GM19328 (cell line): ENCODE data around the gene WDR41.

Source experiments
- ATAC-seq: cut with Tn5 transposase; IDR thresholded peaks from one replicate; pipeline ENCODE4 v1.9.1; 2021; ENCODE audit warnings: mild to moderate bottlenecking, moderate library complexity; ENCODE audit not compliant: unreplicated experiment

Gene WDR41

GRCh38 chr5:77449277-77449676, 42.8 kb downstream of the WDR41 start:
- no peak for ATAC-seq

DNA sequence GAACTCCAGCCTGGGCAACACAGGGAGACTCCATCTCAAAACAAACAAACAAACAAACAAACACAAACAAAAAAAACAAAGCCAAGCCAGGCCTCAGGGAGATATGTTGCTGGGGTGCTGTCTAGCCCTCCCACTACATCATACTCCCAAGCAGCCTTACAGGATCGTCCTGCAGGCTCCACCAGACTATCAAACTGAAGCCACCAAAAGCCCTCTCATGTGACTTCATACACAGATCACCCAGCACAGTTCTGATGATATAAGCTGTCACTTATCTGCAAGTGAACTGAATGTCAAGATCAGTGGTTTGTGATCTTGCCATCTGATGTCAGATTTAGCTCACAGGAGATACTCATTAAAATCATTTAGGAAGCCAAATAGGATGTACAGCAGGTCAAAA, 43.3 kb downstream of the WDR41 start:
- no peak for ATAC-seq

DNA sequence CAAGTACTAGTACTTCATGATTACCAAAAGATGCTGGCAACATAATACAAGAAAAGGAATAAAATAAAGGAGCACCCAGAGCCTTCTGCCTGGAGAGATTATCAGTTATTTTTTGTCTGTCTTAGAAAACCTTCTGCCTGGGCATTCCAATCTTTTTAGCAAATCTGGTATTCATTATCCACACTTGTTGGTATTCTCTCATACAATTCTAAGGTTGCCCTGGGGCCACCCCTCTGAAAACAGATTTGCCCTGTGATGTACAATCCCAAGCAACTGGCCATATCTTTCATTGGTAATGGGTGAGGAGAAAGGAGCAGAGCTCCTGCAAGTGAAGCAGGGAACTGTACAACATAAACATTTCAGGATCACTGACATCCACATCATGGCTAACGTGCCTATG, 47.8 kb downstream of the WDR41 start:
- ATAC-seq = no peak

- no peak for ATAC-seq
Observed at GRCh38 chr5:77443670-77444069, 48.4 kb downstream of the WDR41 start.

DNA sequence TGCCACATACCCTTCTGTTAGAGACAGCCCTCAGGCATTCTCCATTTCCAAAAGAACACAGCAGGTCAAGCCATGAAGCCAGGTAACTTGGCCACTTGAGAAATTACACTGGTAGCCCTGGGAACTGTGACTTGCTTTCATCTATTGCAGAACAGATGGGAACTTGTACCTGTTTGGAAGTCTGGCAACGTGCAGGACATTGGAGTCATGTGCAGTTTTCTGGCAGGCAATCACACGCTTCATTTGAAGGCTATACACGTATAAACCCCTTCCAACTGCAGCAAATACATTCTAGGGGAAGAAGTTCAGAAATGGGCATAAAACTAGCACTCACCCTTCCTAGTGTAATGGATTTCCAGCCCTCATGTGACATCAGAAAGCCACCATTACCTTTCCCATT, 54.0 kb downstream of the WDR41 start:
- ATAC-seq = no peak

- no peak for ATAC-seq
Observed at GRCh38 chr5:77437194-77437593, 54.9 kb downstream of the WDR41 start.

DNA sequence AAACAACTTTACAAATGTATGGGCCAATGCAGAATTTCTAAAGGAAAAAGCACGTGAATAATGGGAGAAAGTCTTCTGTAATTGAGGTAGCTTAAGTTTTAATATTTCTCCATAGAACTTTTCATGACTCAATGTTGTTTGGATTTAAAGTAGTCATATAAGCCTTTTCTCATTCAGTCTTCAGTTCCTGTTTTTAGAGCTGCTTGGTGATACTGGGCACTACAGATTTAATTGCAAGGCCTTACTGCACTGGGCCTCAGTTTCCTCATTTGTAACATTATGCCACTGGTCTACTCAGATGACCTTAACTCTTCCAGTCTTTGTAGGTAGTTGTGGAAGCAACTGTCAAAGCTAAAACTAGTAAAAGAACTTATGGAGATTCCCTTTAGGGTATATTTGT, 60.4 kb downstream of the WDR41 start:
- ATAC-seq = no peak

DNA sequence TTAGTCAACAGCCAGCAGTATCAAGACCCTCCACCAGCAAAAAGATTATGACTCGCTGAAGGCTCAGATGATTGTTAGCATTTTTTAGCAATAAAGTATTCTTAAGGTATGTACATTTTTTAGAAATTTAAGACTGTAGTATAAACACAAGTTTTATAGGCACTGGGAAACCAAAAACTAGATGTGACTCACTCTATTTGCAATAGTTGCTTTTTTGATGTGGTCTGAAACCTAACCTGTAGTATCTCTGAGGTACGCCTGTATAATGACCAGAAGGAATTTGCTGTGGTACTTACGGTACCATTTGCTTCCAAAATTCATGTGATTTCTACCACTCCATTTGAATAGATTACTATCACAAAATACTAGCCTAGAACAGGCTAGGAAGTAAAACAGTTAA, 60.8 kb downstream of the WDR41 start:
- ATAC-seq = no peak

- ATAC-seq = no peak
Observed at GRCh38 chr5:77430726-77431125, 61.4 kb downstream of the WDR41 start.

DNA sequence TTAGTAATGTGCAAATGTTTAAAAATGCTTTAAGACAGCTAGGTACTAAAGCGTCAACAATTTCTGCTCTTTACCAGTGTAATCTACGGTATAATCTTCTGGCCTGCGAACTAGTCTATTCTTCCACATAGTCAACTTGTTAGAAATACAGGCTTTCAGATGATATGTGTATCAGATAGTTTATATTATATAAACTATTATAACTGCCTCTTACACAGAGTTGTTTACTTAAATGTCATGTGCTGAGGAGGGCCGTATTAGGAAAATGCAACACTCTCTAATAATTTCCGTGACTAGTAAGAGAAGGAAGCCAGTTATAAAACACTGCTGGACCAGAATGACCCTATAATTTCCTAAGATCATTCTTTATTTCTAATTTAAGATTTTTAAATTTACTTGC, 63.6 kb downstream of the WDR41 start:
- no peak for ATAC-seq

GRCh38 chr5:77427998-77428397, 64.1 kb downstream of the WDR41 start:
- no peak for ATAC-seq

- no peak for ATAC-seq
Observed at GRCh38 chr5:77426670-77427069, 65.4 kb downstream of the WDR41 start.

DNA sequence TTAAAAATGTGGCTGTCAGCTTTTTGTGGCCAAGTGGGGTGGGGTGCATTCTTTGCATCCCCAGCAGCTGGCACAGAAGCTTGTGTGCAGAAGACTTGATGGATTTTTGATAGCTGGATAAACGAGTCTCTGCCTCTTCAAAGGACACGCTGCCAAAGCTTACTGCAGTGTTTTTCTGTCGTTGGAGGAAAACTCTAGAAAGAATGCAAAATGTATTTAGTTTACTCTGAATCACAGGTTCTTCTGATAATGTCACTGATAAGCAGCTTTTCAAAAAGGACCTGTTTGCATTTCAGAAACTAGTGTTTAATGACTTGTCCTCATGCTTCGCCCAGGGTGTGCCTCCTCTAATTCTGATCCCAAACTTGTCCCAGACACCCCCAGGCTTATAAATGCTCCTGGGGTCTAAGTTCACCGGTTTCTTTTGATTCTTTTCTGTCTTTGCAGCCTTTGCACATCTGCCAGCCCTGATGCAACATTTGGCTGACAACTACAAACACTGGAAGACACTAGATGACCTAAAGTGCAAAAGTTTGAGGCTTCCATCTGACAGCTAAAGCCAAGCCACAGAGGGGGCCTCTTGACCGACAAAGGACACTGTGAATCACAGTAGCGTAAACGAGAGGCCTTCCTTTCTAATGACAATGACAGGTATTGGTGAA, 66.0 kb downstream of the WDR41 start:
- no peak for ATAC-seq

DNA sequence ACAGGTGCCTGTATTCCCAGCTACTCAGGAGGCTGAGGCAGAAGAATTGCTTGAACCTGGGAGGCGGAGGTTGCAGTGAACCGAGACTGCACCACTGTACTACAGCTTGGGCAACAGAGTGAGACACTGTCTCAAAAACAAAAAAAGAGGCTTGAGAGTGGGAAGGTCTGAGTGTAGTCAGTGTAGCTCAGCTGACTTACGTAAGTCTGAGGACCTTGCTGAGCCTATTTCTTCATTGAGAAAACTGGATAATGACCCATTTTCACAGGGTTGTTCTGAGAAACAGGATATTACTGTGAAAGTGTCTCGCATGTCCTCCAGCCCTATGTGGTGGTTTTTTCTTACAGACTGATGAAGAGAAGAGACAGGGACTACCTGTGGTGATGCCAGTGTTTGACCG, 66.7 kb downstream of the WDR41 start:
- ATAC-seq = no peak

- no peak for ATAC-seq
Observed at GRCh38 chr5:77424921-77425320, 67.2 kb downstream of the WDR41 start.

GRCh38 chr5:77423022-77423750, 68.9 kb downstream of the WDR41 start:
- no peak for ATAC-seq

DNA sequence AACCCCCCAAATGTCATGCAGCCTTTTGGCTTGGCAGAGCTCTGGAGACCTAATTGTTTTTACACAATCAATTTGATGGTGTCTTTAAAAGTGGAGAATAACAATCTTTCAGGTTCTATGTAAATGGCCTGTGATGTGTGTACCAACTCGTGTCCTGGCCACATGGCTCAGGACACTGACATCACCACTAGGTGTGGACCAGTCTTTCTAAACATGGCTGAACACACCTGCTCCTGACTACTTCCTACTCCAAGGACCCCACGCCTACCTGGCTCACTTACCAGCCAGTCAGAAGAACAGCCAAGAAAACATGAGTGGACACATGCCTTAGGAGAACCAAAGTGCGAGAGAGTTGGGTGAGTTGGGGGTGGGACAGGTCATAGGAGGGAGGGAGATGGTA, 71.2 kb downstream of the WDR41 start:
- no peak for ATAC-seq

DNA sequence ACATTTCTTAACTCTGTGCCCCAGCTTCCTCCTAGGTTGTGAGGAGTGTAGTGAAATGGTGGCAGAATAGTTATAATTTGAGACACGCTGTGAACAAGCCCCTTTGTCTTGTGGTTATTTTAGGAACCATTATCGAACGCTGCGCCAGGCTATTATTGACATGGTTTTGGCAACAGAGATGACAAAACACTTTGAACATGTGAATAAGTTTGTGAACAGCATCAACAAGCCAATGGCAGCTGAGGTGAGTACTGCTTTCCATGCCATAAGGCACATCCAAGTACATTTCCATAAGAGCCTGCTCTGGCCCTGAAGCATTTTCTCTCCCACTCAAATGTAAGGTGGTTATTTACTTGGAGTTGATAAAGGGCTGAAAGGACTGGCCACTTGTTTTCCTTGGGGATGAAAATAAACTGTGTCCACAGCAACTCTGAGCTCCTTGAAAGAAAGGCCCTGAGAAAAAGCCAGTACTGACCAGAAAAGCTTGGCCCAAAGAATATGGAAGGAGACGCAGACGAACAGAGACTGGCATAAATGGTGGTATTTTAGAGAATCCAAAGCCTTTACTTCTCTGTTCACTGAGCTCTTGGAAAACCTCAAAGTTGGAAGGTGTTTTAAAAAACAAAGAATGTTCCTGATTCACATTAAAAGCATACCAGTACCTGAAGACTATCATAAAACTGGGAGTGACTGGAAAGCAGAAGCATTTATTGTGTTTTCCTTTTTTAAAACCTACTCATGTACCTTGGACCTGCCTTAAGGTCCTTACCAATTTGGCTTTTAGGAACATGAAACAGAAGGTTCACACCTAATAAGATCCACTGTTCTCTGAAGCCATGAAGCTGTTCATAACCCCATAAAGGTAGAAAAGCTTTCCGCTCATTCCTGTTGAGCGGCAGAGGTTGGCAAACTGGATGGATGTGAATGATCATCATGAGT, 72.2 kb downstream of the WDR41 start:
- ATAC-seq = no peak

GRCh38 chr5:77418601-77419581, 73.2 kb downstream of the WDR41 start:
- no peak for ATAC-seq

DNA sequence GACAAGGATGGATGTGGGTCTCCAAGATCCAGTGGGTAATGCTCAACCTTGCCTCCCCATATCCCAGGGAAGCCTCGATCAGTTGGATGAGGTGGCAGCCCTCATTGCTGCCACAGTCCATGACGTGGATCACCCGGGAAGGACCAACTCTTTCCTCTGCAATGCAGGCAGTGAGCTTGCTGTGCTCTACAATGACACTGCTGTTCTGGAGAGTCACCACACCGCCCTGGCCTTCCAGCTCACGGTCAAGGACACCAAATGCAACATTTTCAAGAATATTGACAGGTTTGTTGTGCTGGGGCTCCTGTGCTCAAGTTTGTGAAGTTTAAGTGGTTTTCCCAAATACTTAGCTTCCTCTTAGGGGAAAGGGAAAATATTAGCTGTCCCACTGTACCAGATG, 74.0 kb downstream of the WDR41 start:
- no peak for ATAC-seq

- ATAC-seq = no peak
Observed at GRCh38 chr5:77413049-77413448, 79.1 kb downstream of the WDR41 start.
